ENCODE data around the gene SKIC3. TPM values are rescaled to one million over a fixed set of nuclear protein-coding genes. Genes with fewer than 3 reads are reported as not detected.

The SKIC3 gene
- 61.9 TPM for polyA plus RNA-seq (2013, experiment 1 of 2; ENCODE audit: insufficient read length)
- polyA plus RNA-seq (2013, experiment 2 of 2; ENCODE audit: insufficient read length), result 69.2 TPM

DNA sequence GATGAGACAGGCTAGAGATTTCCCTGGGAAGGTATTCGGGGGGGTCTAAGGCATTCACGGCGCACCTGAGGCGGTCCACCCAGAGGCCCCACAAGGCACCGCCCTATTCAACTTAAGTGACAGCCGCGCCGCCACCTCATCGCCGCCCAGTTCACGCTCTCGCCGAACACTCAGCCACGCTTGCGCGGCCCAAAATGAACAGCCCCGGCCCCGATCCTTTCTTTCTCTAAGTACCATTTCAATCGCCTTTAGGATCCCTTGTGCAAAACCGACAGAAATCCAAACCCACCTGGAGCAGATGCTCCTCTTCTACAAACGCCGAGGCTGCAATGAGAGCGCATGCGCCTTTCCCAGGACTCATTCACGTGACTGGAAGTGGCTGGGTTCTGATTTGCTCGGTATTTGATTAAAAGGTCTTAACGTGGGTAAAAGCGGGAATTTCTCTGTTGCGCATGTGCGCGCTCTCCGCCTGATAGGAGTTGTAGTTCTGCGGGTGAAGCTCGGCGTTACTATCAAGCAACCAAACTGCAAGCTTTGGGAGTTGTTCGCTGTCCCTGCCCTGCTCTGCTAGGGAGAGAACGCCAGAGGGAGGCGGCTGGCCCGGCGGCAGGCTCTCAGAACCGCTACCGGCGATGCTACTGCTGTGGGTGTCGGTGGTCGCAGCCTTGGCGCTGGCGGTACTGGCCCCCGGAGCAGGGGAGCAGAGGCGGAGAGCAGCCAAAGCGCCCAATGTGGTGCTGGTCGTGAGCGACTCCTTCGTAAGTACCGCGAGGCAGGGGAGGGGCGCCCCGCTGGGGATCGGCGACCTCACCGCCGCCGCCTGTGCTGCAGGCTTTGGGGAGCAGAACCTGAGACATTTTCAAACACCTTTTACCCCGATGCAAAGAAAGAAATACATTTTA, at the start of gene SKIC3, which contains the start of gene ARSK:
Gene SKIC3 (minus strand): TSS at position 331 of the 902 bp plus-strand sequence. CDS start 7,827 bp downstream, outside the sequence.
Gene ARSK (plus strand): TSS at position 455 of the 902 bp plus-strand sequence. CDS start 178 bp downstream, at position 633.
- peak; percentile 99 for DNase-seq

DNA sequence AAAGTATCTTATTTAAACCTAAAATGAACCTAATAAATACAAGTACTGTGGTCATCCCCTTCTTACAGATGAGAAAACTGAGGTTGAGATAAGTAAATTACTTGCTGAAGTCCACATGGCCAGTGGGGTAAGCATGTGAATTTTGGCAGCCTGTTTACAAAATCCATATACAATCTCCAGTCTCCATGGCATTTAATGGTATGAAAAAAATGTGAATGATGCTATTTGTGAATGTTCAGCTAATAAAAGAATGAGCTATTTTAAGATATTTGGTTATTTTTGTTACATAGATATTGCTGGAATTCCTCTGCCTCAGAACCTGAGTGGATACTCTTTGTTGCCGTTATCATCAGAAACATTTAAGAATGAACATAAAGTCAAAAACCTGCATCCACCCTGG, 45.8 kb upstream of the SKIC3 start:
- DNase-seq, result peak; percentile 74

DNA sequence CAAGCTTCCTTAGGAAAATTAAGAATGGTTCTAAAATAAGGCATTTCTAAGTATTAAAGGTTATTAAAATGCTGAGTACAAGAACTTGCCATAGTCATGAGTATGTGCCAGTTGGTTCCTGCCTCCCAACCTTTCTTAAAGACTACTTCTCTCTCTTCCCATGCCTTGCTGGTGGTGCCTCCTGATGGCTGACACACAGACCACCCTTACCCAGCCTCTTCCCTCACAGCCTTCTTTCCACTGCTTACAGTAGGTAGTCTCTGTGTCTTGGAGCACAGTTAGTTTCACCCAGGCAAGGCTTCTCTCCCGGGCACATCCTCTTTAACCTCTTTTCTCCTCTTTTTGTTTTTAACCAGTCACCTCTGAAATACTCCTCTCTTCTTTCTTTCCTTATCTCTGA, 44.5 kb upstream of the SKIC3 start:
- no peak for DNase-seq

DNA sequence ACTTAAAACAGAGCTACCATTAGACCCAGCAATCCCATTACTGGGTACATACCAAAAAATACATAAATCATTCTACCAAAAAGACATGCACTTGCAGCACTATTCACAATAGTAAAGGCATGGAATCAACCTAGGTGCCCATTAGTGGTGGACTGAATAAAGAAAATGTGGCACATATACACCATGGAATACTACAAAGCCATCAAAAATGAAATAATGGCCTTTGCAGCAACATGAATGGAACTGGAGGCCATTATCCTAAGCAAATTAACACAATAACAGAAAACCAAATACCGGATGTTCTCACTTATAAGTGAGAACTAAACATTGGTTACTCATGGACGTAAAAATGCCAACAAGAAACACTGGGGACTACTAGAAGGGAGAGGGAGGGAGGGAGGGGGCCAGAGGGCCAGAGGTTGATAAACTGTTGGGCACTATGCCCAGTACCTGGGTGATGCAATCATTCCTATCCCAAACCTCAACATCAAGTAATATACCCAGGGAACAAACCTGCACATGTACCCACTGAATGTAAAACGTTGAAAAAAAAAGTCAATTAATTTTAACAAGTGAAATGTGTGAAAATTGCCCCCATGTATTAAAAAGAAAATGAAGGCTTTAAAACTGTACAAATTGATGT, 40.6 kb upstream of the SKIC3 start:
- DNase-seq, result no peak

DNA sequence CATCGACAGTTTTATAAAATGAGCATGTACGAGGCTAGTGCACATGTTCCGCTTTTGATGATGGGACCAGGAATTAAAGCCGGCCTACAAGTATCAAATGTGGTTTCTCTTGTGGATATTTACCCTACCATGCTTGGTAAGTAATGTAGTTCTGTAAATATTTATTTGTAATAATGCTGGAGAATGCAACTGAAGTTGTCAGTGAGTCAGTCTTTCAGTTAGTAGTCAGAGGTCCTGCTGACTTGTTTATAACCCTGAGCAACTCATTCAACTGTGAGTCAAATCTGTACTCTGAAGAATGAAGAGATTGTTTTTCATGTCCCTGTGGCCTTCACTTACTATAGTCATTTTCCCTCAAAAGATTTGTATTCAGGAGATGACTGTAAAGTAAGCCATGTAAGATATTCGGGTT, 36.7 kb upstream of the SKIC3 start:
- DNase-seq, result peak; percentile 49

DNA sequence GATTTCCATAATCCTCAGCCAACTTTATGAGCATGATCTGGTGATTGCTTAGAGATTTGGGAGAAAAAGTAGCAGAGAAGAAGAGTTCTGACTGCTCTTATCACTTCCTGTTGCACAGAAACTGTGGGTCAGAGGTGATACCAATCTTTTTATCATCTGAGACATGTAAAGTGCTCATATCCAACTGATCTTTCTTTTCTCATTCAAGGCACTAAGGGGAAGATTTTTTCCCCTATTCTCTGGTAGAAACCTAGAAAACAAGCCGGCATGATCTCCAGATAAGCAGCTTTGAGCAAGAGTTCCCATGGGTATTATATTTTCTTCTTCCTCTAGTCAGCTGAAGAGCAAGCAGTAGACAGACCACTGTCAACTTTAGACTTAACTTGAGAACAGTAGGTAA, 36.1 kb upstream of the SKIC3 start:
- no peak for DNase-seq

DNA sequence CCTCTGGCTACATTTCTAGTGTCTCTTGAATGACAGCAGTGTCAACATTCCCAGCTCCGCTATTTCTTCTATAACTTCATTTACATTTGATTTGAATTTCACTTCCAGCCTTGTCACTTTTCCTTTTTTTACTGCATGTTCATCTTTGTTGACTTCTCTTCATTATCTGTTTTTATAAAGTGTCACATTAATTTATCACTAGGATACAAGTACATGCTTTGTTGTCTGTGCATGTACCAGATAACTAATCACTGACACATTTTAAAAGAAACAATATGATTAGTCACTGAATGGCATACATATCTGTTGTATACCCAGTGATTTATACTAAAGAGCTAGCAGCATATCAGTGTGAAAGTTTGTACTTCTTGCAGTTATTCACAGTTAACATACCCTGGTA, 29.2 kb upstream of the SKIC3 start:
- DNase-seq, result no peak

DNA sequence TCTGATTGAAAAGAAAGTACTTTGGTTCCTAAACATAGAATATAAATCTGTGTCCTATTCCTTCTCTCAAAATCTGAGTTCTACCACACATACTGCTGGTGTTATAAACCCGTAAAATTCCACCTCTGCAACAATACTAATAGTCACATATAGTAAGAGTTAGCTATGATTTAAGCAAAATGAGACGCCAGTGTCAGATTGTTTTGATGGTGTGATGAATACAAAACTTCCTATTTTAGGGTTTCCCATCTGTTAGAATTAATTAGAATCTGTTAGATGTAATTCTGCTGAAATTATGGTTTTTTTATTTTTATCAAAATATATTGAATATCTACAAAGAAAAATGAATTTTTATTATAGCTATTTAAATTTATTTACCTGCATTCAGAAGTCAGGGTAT, 26.8 kb upstream of the SKIC3 start:
- no peak for DNase-seq

DNA sequence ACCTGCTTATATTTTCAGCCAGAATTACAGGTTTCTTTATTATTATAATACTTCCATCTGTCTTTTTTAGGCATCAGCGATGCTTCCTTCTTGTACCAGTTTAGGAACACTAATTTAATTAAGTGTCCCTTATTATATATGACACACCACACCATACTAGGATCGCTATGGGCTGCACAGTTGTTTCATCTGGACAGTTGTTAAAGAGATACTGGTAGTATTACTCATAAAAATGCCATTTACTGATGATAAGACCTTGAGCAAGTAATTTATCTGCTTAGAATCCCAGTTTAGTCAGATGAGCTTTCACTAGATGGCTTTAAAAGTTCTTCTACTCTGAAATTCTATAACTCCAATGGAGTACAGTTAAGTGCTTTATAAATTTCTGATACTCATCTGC, 17.2 kb upstream of the SKIC3 start:
- no peak for DNase-seq

DNA sequence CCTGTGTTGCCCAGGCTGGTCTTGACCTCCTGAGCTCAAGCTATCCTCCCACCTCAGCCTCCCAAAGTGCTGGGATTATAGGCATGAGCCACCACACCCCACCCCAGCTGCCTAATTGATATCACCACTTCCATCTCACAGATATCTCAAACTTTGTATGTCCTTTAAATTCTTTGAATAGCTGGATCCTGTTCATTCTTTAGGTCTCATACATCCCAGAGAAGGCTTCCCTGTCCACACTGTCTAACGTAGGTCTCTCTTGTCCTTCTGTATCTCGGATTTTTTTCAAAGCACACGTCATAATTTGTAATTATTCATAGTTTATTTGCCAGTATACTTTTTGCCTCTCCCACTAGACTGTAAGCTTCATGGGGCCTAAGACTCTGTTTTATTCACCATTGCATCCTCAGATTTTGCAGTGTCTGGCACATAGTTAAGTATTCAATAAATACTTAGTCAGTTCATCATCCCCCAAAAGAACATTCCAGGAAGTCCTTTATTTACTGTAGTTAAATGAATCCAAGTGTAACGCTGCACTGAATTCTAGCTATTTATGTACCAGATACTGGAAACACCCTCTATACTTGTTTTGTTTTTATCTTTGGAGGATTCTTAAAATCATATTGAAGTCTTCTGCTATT, 10.6 kb upstream of the SKIC3 start:
- DNase-seq, result peak; percentile 52

DNA sequence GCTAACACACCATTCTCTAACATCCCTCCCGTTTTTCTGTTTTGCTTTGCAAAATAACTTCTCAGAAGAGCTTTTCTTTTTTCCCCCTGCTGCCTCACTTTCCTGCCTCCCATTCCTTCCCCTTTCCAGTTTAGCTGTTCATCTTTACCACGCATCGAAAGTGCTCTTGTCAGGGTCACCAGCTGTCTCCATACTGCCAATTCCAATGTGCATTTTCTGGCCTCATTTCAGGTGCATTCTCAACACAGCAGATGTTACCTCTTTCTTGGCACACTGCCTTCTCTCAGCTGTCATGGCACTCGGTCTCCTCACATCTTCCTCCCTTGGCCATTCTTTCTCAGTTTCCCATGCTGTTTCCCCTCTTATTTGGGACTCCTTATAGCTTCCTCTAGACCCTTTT, 9.7 kb upstream of the SKIC3 start:
- DNase-seq, result no peak

DNA sequence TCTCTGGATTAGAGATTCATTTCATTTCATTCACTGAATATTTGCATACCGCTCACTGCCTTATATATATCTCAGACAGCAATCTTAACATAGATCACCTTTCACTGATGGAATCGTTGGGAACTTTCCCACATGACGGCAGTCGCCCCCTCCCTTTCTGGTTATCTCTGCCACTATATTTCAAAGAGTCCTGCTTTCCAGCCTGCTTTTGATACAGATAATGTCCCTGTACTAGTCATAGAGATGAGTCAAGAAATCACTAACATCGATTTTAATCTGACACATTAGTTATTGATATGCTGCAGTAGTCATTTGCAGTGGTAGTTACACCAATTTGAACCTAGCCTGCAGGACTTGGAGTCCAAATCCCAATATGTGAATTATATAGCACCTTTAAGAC, 8.6 kb upstream of the SKIC3 start:
- DNase-seq, result no peak

DNA sequence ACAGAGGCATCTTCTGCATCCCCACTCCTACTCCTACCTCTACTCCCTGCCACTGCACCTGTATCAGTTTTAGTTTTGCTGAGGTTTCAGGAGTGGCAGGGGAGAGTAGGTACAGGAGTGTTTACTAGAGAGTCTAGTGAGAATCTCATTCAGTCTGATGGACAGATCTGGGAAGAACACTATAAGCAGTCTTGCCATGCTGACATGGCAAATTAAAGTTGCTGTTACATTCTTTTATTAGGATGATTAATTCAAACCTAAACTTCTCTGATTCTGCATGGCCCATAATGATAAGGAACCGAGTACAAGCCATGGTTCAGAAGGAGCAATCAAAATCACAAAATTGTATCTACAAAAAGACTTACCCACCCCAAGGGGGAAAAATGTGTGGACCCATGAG, 7.5 kb upstream of the SKIC3 start:
- no peak for DNase-seq

DNA sequence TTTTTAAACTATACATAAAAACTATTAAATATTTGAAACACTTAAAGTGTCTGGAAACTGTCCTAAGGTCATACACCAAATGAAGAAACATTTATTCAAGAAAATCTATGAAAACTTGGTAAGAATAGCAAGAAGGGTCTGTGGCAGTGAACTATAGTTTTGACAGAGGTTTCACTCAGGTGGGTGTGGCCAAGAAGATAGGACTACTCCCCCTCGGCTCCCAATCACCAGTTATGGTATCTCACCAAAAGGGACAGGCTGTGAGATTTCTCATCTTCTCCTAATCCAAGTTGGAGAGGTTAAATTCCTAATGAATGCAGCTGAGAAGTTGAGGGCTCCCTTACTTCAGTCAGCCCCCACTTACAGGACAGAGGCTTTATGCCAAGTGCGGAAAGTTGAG, 3.1 kb upstream of the SKIC3 start:
- no peak for DNase-seq

DNA sequence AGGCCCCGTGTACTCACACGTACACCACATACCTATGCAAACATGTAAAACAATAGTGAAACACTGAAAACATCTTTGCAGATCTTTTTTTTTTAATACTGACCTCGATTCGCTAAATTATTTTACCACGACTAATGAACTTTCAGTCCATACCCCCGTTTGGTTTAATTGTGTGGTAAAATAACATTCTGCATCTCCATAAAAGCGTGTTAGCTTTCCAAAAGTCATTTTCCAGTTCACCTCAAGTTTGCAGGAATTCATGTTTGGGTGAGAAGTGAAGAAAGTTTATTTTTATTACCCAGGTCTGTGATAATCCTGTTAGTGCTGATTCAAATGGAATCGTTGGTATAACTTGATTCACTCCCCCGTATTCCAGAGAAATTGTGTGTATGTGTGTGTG, 776 bp upstream of the SKIC3 start:
- no peak for DNase-seq

DNA sequence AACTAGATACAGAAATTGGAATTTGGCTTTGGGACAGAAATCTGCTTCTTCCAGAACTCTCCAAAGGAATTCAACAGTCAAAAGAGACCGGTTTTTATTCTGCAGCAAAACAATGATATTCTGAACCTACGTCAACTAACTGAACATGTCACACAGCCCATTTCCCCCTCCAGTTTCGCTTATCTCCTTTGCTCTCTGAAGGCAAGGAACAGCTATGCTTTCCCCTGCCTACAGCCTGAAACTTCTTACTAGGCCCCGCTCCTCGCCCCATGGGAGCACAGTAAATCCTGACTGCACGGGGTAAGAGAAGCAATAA, 488 bp downstream of the SKIC3 start:
- DNase-seq, result no peak

DNA sequence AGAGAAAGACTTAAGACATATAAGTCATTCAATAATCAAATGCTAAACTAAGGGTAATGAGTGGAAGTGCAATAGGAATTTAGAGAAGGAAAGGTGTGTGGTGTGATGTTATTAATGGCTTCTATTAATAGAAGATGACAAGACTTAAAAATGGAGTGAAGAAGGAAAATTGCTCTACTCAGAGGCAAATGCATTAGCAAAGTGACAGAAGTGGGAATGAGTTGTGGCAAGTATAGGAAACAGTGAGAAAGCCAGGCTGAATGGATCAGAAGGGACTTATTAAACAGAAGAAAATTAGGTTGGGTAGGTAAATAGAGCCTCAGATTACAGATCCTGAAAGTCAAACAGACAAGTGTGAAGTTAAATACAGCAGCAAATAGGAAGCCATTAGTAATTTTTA, 5.7 kb downstream of the SKIC3 start:
- DNase-seq, result no peak

DNA sequence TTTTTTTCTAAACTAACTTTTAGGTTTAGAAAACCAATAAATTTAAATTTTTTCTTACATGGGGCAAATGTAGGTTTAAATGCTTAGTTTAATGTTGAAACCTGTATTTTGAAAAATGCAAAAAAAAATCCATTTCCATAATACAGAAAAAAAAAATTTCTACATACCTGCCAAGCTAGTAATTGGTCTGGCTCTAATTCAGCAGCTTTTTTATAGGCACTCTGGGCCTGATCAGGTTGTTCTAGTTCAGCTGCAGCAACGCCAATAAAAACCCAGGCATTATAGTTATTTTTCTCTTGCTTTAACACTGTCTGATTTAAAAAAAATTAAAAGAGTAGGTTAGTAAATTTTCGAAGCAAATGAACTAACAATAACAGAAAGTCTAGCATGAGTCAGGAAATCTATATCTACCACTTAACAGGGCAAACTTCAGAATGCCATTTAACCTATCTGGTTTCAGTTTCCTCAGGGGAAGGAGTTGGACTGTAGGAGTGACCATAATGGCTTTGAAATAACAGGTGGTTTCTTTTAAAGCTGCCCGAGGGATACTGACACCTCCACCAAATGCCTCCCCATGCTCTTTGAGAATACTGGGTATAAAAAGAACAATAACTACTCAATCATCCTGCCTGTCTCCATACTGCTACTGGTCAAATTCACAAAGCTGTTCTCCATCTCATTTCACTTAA, 11.6 kb downstream of the SKIC3 start:
- DNase-seq, result no peak

DNA sequence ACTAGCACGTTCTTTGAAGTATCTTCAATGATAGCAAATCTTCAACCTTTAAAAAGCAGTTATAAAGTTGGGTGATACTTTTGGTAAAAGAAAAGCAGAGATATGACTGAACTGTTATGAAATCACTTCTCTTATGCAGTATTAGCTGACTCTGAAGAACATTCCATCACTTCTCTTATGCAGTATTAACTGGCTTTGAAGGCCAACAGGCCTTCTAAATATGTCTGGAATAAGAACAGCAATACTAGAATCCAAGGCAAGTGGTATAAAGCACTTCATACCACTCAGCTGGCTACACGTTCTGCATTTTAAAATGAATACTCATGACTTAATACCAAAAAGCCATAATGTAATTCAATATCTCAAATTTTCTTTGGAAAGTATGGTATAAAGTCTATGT, 17.3 kb downstream of the SKIC3 start:
- DNase-seq, result no peak

DNA sequence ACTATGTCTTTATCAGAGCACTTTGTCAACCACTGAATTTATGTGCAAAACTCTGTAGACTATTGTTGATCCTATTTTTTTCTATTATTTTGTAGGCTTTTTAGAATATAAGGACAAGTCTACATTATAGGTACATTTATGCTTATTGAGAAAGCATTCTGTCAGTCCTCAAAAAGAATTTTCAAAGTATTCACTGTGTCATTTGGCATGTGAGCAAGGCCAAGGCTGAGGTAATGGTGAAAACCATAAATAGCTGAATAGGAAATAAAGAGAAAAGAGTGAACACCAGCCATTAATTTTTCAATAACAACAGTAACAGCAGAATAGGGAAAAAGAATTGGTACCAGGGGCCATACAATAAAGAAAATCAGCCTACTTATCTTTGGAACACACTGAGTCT, 21.0 kb downstream of the SKIC3 start:
- DNase-seq, result no peak

DNA sequence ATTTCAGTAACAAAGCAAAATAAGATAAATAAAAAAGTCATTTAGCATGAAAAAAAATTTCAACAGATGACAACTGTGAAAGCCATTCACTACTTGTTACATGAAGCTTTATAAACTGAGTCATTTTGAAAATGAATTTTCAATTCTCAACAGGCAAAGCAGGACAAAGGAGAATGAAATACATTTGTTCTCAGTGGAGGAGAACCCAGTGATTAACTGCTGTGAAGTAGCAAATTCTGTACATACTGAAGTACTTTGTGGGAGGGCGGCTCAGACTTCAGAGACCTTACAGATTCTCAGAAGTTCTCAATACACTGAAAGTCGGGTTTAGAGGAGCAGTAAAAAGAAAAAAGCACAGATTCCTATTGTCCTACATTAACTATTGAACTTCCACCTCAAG, 21.7 kb downstream of the SKIC3 start:
- peak; percentile 14 for DNase-seq

DNA sequence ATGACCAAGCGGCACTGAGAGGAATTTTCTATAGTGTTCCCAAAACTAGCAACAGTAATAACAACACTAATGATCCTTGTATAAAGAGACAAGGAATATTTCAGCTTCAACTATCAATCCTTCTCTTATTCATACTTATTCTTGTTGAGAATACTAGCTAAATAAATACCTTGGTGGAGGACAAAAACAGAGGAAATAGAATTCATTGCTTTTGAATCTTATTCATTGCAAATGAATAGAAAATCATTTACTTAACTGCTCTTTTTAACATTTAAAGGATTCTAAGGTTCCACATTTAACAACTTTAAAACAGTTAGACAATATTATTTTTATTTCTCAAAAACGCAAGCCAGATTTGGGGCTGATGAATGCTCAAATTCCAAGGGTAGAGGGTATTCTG, 22.4 kb downstream of the SKIC3 start:
- DNase-seq, result no peak

DNA sequence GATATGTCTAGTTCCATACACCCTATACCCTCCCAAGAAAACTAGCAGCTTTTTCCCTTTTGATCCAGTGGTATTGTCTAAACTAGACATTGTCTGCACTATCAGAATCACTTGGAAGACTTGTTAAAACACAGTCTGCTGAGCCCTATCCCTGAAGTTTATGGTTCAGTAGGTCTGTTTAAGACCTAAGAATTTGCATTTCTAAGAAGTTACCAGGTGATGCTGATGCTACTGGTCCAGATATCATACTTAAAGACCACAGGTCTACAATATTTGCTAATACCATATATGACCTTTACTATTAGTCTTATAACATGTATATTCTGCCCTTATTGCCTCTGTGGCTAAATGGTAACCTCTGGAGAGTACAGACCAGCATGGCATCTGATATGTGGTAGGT, 23.3 kb downstream of the SKIC3 start:
- no peak for DNase-seq
